ENCODE results near the gene PIAS1. TPM values are rescaled to one million over a fixed set of nuclear protein-coding genes. Genes with fewer than 3 reads are reported as not detected.

The PIAS1 gene
- total and polyA plus RNA-seq, 2 donors (not counting 1 experiment from before 2014, with no cell fraction given): 28.8 to 87.3 TPM

DNA sequence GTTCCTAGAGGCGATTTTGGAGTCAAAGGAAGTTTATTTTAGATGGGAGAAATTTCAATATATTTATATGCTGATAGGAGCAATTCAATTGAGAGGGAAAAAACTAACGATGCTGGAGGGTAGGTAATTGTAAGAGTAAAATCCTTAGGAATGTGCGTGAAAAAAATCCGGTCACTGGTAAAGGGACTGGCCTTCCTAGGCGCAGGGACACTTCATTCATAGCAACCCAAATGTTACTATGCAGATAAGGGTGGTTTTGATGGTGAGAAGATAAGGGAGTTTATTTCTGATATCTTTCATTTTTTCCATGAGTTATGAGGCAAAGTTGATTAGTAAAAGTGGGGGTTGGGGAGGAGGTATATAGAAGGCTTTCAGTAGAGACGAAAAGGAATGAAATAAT is 1.1 kb upstream of the PIAS1 start:
- Mint-ChIP-seq H3K9me3 (ENCODE audit: insufficient read depth) (no peaks in the 10 kb centered on the region), H3K27ac (no peak overlapping the region), H3K4me3 (peak overlapping the region; percentile 38), H3K27me3 (peaks cover 4% of the 10 kb centered on the region), H3K4me1 (peaks cover 33% of the 10 kb centered on the region)
- peaks cover 0 to 1% (median 0%) of the 10 kb centered on the region in 3 donors for H3K9me3 ChIP-seq (ENCODE audit: control extremely low read depth in 1 of 3, control insufficient read depth in 2 of 3, insufficient read depth in 1 of 3, low read length in 2 of 3)
- no peak for DNase-seq
- no peaks in the 10 kb centered on the region for H3K36me3 ChIP-seq (replicated peaks in 1 of 2; ENCODE audit: control extremely low read depth in 1 of 2, control insufficient read depth in 1 of 2, extremely low read depth in 1 of 2, insufficient read depth in 2 of 2, low read length in 1 of 2)
- H3K27ac ChIP-seq (ENCODE audit: low read length in 2 of 2): no peak overlapping the region
- H3K79me2 ChIP-seq (ENCODE audit: control insufficient read depth, insufficient read depth, low read length): peaks cover 39% of the 10 kb centered on the region
- WGBS (ENCODE audit: insufficient coverage): no CpG with 5 or more reads among the region's 6 CpGs
- intact Hi-C loops (cut with micrococcal nuclease): loop anchor here (5.0 kb wide), 2 partner anchors 224 to 1696 kb away; partner anchors contain the start of genes FEM1B and TIPIN
- ChIA-PET POLR2A (no interaction called here), CTCF (interaction anchor here (1.5 kb wide), 1 partner anchor 11 kb away, joined by 3 read pairs; no protein-coding TSS in a partner anchor)
- H2AFZ ChIP-seq (ENCODE audit: insufficient read depth, low read depth, low read length, poor library complexity, severe bottlenecking): no peak overlapping the region
- TF ChIP-seq, protein P1, sequence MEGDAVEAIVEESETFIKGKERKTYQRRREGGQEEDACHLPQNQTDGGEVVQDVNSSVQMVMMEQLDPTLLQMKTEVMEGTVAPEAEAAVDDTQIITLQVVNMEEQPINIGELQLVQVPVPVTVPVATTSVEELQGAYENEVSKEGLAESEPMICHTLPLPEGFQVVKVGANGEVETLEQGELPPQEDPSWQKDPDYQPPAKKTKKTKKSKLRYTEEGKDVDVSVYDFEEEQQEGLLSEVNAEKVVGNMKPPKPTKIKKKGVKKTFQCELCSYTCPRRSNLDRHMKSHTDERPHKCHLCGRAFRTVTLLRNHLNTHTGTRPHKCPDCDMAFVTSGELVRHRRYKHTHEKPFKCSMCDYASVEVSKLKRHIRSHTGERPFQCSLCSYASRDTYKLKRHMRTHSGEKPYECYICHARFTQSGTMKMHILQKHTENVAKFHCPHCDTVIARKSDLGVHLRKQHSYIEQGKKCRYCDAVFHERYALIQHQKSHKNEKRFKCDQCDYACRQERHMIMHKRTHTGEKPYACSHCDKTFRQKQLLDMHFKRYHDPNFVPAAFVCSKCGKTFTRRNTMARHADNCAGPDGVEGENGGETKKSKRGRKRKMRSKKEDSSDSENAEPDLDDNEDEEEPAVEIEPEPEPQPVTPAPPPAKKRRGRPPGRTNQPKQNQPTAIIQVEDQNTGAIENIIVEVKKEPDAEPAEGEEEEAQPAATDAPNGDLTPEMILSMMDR (IDR thresholded peaks at IDR 0.05): no peak
- TF ChIP-seq EZH2 (IDR thresholded peaks at IDR 0.05; ENCODE audit: borderline replicate concordance, insufficient read depth, low read depth, low read length, poor library complexity, severe bottlenecking): no peak
- no peak for ATAC-seq (ENCODE audit: low read depth)
- H3K9ac ChIP-seq (ENCODE audit: low read length): no peak overlapping the region
- no peak overlapping the region for H3K4me3 ChIP-seq (ENCODE audit: control extremely low read depth in 1 of 5, extremely low read depth in 1 of 5, insufficient read depth in 1 of 5, low read depth in 2 of 5, low read length in 4 of 5)
- H4K20me1 ChIP-seq (ENCODE audit: control insufficient read depth, insufficient read depth, low read length, poor library complexity, severe bottlenecking): peaks cover 30% of the 10 kb centered on the region
- no peak overlapping the region for H3K4me2 ChIP-seq (replicated peaks; ENCODE audit: low read depth, low read length, poor library complexity, severe bottlenecking)
- H3K27me3 ChIP-seq (replicated peaks in 1 of 4; ENCODE audit: control extremely low read depth in 1 of 4, control insufficient read depth in 3 of 4, insufficient read depth in 4 of 4, low read length in 3 of 4): no peaks in the 10 kb centered on the region
- H3K4me1 ChIP-seq (ENCODE audit: control insufficient read depth in 2 of 2, insufficient read depth in 2 of 2, low read length in 2 of 2): peaks cover 11 to 23% of the 10 kb centered on the region in 2 donors

DNA sequence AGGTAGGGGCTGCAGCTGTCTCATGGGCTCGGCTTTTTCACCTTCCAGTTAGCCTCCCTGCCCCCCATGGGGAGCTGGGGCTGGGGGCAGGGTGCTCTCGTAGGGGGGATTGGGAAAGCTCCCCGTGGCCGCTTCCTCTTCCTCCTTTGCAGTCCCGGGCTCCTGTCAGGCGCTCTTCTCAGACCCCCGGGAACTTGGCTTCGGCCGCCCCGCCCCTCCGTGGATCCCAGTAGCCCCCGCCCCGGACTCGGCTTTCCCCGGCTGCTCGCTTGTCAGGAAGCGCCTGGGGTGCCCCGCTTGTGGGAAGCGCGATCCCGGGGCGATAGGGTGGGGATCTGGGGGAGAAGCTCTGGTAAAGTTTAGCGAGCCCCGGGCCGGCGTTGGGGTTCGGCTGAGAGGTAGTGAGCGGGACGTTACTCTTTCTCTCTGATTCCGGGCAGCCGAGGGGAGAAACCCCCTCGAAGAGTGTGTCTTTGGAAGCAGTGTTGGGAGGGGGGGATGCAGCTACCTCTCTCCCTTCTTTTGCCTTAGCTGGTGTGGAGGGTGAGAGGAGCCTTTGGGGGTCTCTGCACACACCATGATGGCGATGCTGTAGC is 611 bp downstream of the PIAS1 start:
- intact Hi-C loops (cut with micrococcal nuclease): loop anchor here (1.0 to 5.0 kb wide), 7 partner anchors 175 to 1697 kb away; partner anchors contain the start of genes C15orf61, CLN6, FEM1B and RNU6-1
- Histone ChIP-seq H2AFZ (ENCODE audit: insufficient read depth, low read depth, low read length, poor library complexity, severe bottlenecking) (peak overlapping the region; percentile 82), H3K27me3 (replicated peaks in 1 of 4; ENCODE audit: control extremely low read depth in 1 of 4, control insufficient read depth in 3 of 4, insufficient read depth in 4 of 4, low read length in 3 of 4) (no peaks in the 10 kb centered on the region), H4K20me1 (ENCODE audit: control insufficient read depth, insufficient read depth, low read length, poor library complexity, severe bottlenecking) (peaks cover 48% of the 10 kb centered on the region), H3K36me3 (replicated peaks in 1 of 2; ENCODE audit: control extremely low read depth in 1 of 2, control insufficient read depth in 1 of 2, extremely low read depth in 1 of 2, insufficient read depth in 2 of 2, low read length in 1 of 2) (no peaks in the 10 kb centered on the region), H3K9ac (ENCODE audit: low read length) (peak overlapping the region; percentile 93), H3K79me2 (ENCODE audit: control insufficient read depth, insufficient read depth, low read length) (peaks cover 56% of the 10 kb centered on the region), H3K9me3 (ENCODE audit: control extremely low read depth in 1 of 3, control insufficient read depth in 2 of 3, insufficient read depth in 1 of 3, low read length in 2 of 3) (peaks cover 0 to 1% (median 0%) of the 10 kb centered on the region in 3 donors), H3K27ac (ENCODE audit: low read length in 2 of 2) (peak overlapping the region; percentile 78 to 92), H3K4me1 (ENCODE audit: control insufficient read depth in 2 of 2, insufficient read depth in 2 of 2, low read length in 2 of 2) (peaks cover 11 to 26% of the 10 kb centered on the region in 2 donors), H3K4me2 (replicated peaks; ENCODE audit: low read depth, low read length, poor library complexity, severe bottlenecking) (peak overlapping the region; percentile 84), H3K4me3 (ENCODE audit: control extremely low read depth in 1 of 5, extremely low read depth in 1 of 5, insufficient read depth in 1 of 5, low read depth in 2 of 5, low read length in 4 of 5) (peak overlapping the region; percentile 77 to 99 (median 88))
- under 1% methylated on average over 23 of the region's 33 CpGs for WGBS (ENCODE audit: insufficient coverage)
- peak overlapping the region; percentile 90 for H3K27ac Mint-ChIP-seq
- peak overlapping the region; percentile 92 for H3K4me3 Mint-ChIP-seq
- ATAC-seq (ENCODE audit: low read depth) (no peak), DNase-seq (no peak)
- ChIA-PET CTCF (interaction anchor here (0.8 to 1.6 kb wide), 6 partner anchors 9 to 271 kb away, joined by 3 to 5 read pairs (median 3); no protein-coding TSS in a partner anchor), POLR2A (interaction anchor here (0.8 to 1.5 kb wide), 4 partner anchors 165 to 223 kb away, joined by 3 to 9 read pairs (median 4); partner anchors contain the start of genes CLN6 and FEM1B)
- no peaks in the 10 kb centered on the region for H3K9me3 Mint-ChIP-seq (ENCODE audit: insufficient read depth)
- H3K4me1 Mint-ChIP-seq: peaks cover 41% of the 10 kb centered on the region
- no peaks in the 10 kb centered on the region for H3K27me3 Mint-ChIP-seq
- TF ChIP-seq EZH2 (IDR thresholded peaks at IDR 0.05; ENCODE audit: borderline replicate concordance, insufficient read depth, low read depth, low read length, poor library complexity, severe bottlenecking): no peak
- TF ChIP-seq, protein P1 (IDR thresholded peaks at IDR 0.05): no peak
